Gastrocnemius medialis (tissue), 4 donors: Measurements from ENCODE around the gene KISS1. TPM values are rescaled to one million over a fixed set of nuclear protein-coding genes. Genes with fewer than 3 reads are reported as not detected.

Source experiments
- ATAC-seq, 2 donors: fragments of 150-250 bp; one replicate each; pipeline ENCODE4 v1.9.1; 2016
- DNase-seq, 2 donors: peaks; one replicate each; pipeline ENCODE4 v3.0.0-alpha.2; 2019
- H3K27ac ChIP-seq, 4 donors: fragments of 200-600 bp; sonication (generic); 1 replicate in 1 of 4; 2 replicates in 3 of 4; pipeline ENCODE4 v1.5.1; 2016 to 2018; ENCODE audit warnings: mild to moderate bottlenecking in 2 of 4, moderate library complexity in 1 of 4
- H3K27me3 ChIP-seq, 3 donors: fragments of 200-600 bp; sonication (generic) in 2 of 3; 1 replicate in 1 of 3; 2 replicates in 2 of 3; pipeline versions ENCODE4 v1.5.1 to v1.6.0; 2016 to 2019; ENCODE audit warnings: mild to moderate bottlenecking in 1 of 3, moderate library complexity in 1 of 3
- H3K36me3 ChIP-seq, 2 donors: fragments of 200-600 bp; sonication (generic) in 1 of 2; one replicate each; pipeline ENCODE4 v1.5.1; 2017 to 2018
- H3K4me1 ChIP-seq, 2 donors: fragments of 200-600 bp; sonication (generic) in 1 of 2; one replicate each; pipeline ENCODE4 v1.5.1; 2016 to 2017; ENCODE audit warnings: mild to moderate bottlenecking in 2 of 2
- H3K4me3 ChIP-seq, 4 donors: fragments of 200-600 bp; sonication (generic) in 3 of 4; 1 replicate in 1 of 4; 2 replicates in 3 of 4; pipeline ENCODE4 v1.5.1; 2016 to 2019; ENCODE audit warnings: mild to moderate bottlenecking in 2 of 4
- H3K9me3 ChIP-seq, 3 donors: fragments of 200-600 bp; sonication (generic) in 2 of 3; 1 replicate in 1 of 3; 2 replicates in 2 of 3; pipeline ENCODE4 v1.5.1; 2016 to 2019
- CTCF ChIP-seq, 5 experiments: fragments of 450-650 bp in 3 of 5; fragments of 200-600 bp in 2 of 5; sonication (generic) in 2 of 5; IDR thresholded peaks in 4 of 5; conservative IDR thresholded peaks in 1 of 5; 1 replicate in 4 of 5; 2 replicates in 1 of 5; pipeline ENCODE4 v1.5.1; 2016 to 2019; ENCODE audit warnings: antibody characterized with exemption in 5 of 5, mild to moderate bottlenecking in 3 of 5, moderate library complexity in 3 of 5
- POLR2A ChIP-seq, 2 donors: fragments of 450-650 bp; IDR thresholded peaks; one replicate each; pipeline ENCODE4 v1.6.1; 2017; ENCODE audit warnings: antibody characterized with exemption in 2 of 2, mild to moderate bottlenecking in 2 of 2, moderate library complexity in 2 of 2
- in situ Hi-C, 4 donors: fragments of 200-750 bp; cut with MboI; loops; one replicate each; pipeline versions ENCODE4 v1.15.0 to v1.8.0; 2017; ENCODE audit warnings: low sequenced_read_pairs in 4 of 4
- intact Hi-C: fragments of 100-400 bp; cut with DNase I; formaldehyde crosslinking; loops from one replicate; pipeline ENCODE4 v1.15.1; 2023; ENCODE audit warnings: low total_unique reads
- total RNA-seq, 4 donors: library from RNA; depleted of rRNA; stranded (reverse); fragments of >200 nt; gene quantifications; one replicate each; pipeline versions ENCODE4 v1.1.0 to v1.2.3, GENCODE V29; 2016

The KISS1 gene
- total RNA-seq, 4 donors from 2014 or later = not detected

- no peak for ATAC-seq
- Histone ChIP-seq H3K27ac (no peak overlapping the region), H3K4me3 (no peak overlapping the region), H3K36me3 (no peaks in the 10 kb centered on the region), H3K27me3 (peaks cover 7 to 28% (median 20%) of the 10 kb centered on the region in 3 donors), H3K9me3 (no peaks in the 10 kb centered on the region), H3K4me1 (peaks cover 5 to 7% of the 10 kb centered on the region in 2 donors)
- intact Hi-C loops = no loop called here
- in situ Hi-C loops = loop anchor here in 1 of 4 donors (25.0 kb wide), 1 partner anchor 359 kb away; the partner anchor contains the start of gene MDM4
- TF ChIP-seq POLR2A (IDR thresholded peaks at IDR 0.05) (no peak), CTCF (IDR thresholded peaks at IDR 0.05 in 4 of 5, conservative IDR thresholded peaks at IDR 0.05 in 1 of 5) (no peak)
- no peak for DNase-seq
Measured at GRCh38 chr1:204153667-204154066, 42.6 kb downstream of the KISS1 start.

GRCh38 chr1:204152310-204153044 is 43.8 kb downstream of the KISS1 start:
- Histone ChIP-seq H3K27ac (no peak overlapping the region), H3K4me3 (peak overlapping the region; percentile 46 to 59 (median 50)), H3K36me3 (no peaks in the 10 kb centered on the region), H3K4me1 (peaks cover 5 to 7% of the 10 kb centered on the region in 2 donors), H3K27me3 (peaks cover 7 to 28% (median 20%) of the 10 kb centered on the region in 3 donors), H3K9me3 (no peaks in the 10 kb centered on the region)
- DNase-seq (no peak), ATAC-seq (no peak)
- no peak for TF ChIP-seq POLR2A (IDR thresholded peaks at IDR 0.05)
- TF ChIP-seq CTCF (IDR thresholded peaks at IDR 0.05 in 4 of 5, conservative IDR thresholded peaks at IDR 0.05 in 1 of 5) = no peak
- in situ Hi-C loops (loop anchor here in 1 of 4 donors (25.0 kb wide), 1 partner anchor 360 kb away; the partner anchor contains the start of gene MDM4), intact Hi-C loops (no loop called here)

- TF ChIP-seq CTCF (IDR thresholded peaks at IDR 0.05 in 4 of 5, conservative IDR thresholded peaks at IDR 0.05 in 1 of 5) = no peak
- no peak for TF ChIP-seq POLR2A (IDR thresholded peaks at IDR 0.05)
- H3K4me3 ChIP-seq = peak within 1 kb of the TSS; percentile 57 to 64 (median 60)
- intact Hi-C loops (no loop called here), in situ Hi-C loops (loop anchor here in 1 of 4 donors (25.0 kb wide), 1 partner anchor 361 kb away; the partner anchor contains the start of gene MDM4)
- H3K27ac ChIP-seq = peak within 1 kb of the TSS; percentile 43 to 67 (median 59)
- no peak for DNase-seq
- peaks cover 5 to 7% of the 10 kb centered on the region in 2 donors for H3K4me1 ChIP-seq
- H3K36me3 ChIP-seq = no peaks in the 10 kb centered on the region
- ATAC-seq = peak; percentile 26 to 31
- no peaks in the 10 kb centered on the region for H3K9me3 ChIP-seq
- peaks cover 7 to 28% (median 20%) of the 10 kb centered on the region in 3 donors for H3K27me3 ChIP-seq
Measured at GRCh38 chr1:204151552-204152309, 44.6 kb downstream of the KISS1 start, which contains the start of gene ETNK2. Gene ETNK2 (minus strand): TSS chr1:204152044. CDS start chr1:204151852, 192 bp downstream.

- Histone ChIP-seq H3K9me3 (no peaks in the 10 kb centered on the region), H3K4me3 (peak overlapping the region; percentile 57 to 64 (median 60)), H3K36me3 (no peaks in the 10 kb centered on the region), H3K27ac (peak overlapping the region; percentile 43 to 67 (median 59)), H3K27me3 (peaks cover 7 to 28% (median 20%) of the 10 kb centered on the region in 3 donors), H3K4me1 (peaks cover 5 to 7% of the 10 kb centered on the region in 2 donors)
- peak in 1 of 2 donors; percentile 16 for DNase-seq
- peak in 1 of 2 donors; percentile 26 for ATAC-seq
- TF ChIP-seq CTCF (IDR thresholded peaks at IDR 0.05 in 4 of 5, conservative IDR thresholded peaks at IDR 0.05 in 1 of 5) = no peak
- TF ChIP-seq POLR2A (IDR thresholded peaks at IDR 0.05) = no peak
- intact Hi-C loops = no loop called here
- in situ Hi-C loops = loop anchor here in 1 of 4 donors (25.0 kb wide), 1 partner anchor 361 kb away; the partner anchor contains the start of gene MDM4
Measured at GRCh38 chr1:204150702-204151551, 45.4 kb downstream of the KISS1 start.
